ENCODE measurements around the gene GPR84.
"Not testable (repeated sequence)": the region's sequence is repeated elsewhere in the genome, so short reads cannot be mapped to it uniquely, and the experiment has no call there.

GPR84 gene

DNA sequence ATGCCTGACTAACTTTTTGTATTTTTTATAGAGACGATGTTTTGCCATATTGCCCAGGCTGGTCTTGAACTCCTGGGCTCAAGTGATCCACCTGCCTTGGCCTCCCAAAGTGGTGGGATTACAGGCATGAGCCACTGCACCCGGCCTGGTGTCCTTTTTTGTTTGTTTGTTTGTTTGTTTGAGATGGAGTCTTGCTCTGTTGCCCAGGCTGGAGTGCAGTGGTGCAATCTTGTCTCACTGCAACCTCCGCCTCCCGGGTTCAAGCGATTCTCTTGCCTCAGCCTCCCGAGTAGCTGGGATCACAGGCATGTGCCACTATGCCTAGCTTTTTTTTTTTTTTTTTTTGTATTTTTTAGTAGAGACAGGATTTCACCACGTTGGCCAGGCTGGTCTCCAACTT is 10.0 kb downstream of the GPR84 start:
- DNase-seq, result not testable (repeated sequence)

DNA sequence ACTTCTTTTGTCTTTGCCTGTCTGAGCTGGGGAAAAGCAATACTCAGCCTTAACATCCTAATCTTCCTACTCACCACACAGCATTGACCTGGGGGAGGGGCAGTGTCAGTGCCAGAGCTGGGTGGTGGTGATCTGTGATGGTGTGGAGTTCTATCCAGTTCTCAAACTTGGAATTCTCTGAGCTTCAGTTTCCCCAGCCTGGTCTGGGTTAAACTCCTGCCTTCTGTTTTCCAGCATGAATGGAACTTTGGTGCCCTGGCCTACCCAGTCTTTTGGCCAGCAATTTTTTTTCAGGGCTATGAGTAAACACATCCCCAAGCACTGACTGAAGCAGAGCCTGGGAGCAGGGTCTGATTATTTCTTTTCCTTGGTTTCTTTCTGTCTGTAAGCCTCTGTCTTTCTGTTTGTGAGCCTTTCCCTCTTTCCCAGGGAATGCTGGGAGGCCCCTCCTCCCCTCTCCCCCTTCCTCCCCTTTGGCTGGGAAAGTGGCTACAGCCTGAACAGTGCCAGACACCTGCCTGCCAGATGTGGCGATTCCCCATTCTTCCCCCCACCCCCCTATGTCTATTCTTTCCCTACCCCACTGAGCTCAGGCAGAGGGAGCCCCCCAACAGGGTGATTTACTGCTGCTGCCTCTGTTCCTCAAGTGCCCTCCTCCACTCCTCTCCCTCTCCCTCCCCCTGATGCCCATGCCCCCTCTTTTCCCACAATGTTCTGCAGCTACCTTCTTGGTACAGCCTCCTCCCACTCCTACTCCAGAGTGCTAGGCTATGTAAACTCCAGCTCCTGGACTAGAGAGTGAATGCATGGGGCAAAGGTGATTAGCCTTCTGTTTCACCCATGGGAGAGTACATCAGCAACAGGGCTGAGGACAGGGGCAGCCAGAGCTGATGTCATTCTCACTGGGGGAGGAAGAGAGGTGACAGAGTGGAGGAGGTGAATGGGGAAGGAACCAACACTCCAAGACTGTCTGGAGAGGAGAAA is 11.1 kb downstream of the GPR84 start:
- no peak for DNase-seq

DNA sequence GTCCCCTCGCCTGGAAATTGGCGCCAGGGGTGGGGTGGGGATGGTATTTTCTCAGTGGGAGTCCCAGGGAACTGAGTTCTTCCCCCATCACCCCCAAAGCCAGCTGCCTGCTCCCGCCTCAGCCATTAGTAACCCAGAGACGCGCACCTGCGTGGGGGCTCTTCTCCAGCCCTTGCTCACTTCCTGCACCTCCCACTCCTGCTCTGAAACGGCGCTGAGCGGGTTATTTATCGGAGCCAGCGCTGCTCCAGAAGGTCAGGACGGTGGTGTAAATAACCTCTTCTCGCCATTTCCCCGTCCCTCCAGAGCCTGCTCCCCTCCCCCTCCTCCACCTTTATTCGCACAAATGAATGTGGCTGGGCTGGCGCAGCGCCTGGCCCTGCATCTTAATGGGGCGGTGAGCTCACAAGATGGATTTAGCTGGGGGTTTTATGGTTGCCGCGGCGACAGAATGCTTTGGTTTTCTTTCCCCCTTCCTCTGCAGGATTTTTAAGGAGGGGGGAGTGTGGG is 12.2 kb downstream of the GPR84 start:
- peak; percentile 33 for DNase-seq

DNA sequence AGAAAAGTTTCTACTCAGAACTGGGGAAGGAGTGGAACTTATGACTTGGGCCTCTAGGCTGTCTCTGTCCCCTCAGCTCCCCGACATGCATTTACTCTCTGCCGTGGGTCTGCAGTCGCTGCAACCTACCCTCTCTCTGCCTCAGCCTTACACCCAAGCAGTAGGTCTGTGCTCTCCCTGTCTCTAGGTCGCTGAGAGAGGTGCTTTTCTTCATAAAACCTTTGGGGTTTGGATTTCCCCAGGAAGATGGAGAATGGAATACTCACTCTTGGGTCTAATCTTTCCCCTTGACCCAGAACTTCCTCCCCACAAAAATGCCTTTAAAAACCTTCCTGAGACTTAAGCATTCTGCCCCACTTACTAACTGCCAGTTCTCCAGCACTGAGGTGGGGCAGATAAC is 12.9 kb downstream of the GPR84 start:
- DNase-seq, result no peak

DNA sequence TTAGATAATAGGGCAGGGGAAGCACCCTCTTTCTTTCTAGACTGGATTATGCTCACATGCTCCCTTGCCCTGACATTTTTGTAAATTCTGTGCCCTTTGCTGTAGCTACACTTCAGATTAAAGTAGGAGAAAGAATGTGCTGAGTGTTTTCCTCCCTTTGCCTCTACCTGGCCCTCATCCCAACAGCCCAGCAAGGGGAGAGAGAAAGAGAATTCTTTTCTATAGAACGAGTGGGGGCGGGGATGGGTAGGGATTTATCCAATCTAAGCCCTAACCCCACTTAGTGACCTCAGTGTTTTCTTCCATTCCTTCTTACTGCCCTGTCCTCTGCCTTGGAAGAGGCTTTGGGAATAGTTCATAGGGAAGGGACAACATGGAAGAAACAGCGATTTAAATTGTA is 13.5 kb downstream of the GPR84 start:
- no peak for DNase-seq

DNA sequence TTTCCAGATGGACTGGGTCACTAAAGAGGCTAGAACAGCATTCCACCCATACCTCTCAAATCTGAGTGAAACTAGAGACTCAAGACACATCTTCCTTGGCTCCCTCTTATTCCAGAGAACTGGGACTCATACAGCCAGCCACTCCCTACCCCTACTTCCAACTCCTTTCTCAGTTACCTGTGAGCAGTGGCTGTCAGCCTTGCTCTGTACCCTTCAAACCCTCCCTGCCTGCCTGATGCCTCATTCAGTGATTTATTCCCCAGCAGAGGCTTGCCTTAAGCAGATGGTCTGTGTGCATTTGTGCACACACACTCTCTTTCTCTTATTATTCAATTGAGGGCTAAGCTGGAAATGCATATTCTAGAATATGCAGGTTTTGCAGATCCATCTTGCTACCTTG is 14.6 kb downstream of the GPR84 start:
- DNase-seq, result no peak

DNA sequence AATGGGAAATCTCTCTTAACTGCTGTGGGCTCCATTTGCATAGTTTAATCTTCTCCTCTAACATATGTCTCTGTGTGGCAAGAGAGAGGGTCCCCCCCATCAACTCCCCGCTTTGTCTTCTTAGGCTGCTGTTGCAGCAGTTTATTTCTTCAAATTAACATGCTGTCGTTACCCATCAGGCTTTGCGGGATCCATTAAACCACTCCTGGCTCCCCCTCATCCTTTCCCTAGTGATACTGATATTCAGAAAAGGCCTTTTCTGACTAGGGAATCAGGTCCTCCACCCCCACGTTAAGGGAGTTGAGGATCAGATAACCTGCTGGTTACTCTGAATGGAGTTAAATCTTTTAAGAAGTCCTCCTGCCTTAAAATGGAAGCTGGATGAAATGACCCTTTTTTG is 15.2 kb downstream of the GPR84 start:
- DNase-seq, result no peak

DNA sequence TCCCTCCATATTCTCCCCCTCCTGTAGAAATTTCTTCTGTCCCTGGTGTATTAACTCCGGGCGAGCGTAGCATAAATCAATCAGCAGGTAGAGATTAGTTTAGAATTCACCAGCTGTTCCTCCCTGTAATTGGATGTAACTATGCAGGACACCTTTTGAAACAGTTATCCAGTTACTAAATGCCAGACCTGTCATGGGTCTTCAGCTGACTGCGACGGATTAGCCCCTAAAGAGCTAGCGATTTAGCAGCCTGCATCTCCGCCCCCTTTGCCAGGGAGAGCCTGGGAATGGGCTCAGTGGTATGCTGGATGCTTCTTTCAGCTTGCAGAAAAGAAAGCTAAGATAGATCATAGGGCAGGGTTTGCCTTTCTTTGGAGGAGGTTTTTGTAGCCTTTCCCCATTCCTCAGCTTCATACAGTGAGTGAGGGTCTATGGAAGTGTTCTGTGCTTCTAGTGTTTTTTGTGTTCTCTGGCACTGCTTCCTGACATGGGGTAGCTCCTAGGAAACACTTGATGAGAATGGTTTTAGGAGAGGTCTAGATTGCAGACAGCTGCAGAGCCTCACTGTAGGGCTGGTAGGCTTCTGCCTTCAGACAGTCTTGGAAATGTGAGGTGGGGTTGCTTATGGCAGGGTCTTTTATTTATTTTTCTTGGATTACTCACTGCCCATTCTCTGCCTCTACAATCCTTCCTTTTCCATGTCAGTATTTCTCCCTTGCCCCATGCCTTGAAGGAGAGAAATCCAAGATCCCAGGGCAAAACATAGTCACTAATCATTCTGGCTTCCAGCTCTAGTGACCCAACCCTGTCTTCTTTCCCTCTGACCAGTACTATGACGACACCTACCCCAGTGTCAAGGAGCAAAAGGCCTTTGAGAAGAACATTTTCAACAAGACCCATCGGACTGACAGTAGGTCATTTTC is 22.6 kb downstream of the GPR84 start:
- DNase-seq, result no peak

DNA sequence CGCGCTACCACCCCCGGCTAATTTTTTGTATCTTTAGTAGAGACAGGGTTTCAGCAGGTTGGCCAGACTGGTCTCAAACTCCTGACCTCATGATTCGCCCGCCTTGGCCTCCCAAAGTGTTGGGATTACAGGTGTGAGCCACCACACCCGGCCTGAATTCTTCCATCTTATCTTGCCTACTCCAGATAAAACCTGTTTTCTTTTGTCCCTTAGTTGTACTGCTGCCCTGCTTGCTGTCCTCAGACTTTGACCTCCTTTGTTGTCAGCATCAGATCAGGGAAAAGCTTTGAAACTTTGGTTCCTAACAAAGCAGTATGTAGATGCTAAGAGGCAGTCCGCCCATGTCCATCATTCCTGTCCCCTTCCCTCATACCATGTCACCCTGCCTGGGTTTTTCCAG is 23.4 kb downstream of the GPR84 start:
- no peak for DNase-seq

DNA sequence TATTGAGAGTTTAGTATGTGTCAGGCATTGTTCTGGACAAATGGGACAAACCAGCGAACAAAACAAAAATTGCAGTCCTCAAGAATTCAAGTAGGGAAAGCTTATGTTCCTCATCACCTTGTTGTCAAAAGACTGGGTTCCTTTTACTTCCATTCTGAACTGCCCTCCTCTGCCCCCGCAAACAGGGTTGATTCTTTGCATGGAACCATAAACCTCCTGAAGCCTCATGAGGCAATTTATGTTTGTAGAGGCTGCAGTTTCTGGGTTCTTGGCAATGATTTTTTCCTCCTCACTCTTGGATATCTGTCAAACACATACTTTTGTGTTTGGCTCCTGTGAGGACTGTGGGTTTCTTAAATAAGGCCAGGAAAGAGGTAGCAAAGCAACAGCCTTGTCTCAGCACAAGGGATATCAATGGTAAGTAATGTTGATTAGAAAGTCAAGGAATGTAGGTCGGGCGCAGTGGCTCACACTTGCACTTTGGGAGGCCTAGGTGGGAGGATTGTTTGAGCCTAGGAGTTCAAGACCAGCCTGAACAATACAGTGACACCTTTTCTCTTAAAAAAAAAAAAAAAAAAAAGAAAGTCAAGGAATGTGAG is 25.5 kb downstream of the GPR84 start:
- DNase-seq, result no peak

DNA sequence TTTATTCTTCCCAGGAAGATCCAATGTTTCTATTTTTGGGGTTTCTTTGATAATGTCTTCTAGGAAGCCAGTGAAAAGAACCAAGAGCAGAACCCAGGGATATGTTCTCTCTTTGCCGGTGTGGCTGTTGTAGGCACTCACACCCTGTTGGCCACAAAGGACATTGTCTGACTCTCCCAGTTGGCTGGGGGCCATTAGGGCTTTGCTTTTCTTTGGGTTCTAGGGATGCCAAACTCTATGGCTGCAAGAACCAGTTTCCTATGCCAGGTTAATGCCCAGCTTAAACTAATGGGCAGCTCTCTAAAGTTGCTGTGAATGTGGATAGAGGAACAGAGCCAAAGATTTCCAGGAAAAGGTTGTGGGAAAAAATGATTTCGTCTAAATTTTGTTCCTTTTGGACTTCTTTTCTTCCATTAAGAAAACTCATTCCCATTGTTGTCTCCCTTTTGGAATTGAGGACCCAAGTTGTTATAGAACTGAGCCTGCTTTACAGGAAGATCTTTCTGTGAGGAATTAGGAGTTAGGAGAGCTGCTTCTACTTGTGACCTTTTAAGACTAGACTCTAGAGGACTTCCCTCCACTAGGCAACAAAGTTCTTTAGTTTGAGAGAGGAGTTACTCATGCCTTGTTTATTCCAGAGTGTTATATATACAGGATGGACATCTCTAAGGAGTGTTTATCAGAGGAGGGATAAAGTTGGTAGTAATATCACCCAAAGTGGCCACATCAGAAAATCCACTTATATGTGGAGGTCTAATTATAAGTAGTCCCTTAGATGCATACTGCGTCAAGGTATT is 26.2 kb downstream of the GPR84 start:
- DNase-seq, result no peak

DNA sequence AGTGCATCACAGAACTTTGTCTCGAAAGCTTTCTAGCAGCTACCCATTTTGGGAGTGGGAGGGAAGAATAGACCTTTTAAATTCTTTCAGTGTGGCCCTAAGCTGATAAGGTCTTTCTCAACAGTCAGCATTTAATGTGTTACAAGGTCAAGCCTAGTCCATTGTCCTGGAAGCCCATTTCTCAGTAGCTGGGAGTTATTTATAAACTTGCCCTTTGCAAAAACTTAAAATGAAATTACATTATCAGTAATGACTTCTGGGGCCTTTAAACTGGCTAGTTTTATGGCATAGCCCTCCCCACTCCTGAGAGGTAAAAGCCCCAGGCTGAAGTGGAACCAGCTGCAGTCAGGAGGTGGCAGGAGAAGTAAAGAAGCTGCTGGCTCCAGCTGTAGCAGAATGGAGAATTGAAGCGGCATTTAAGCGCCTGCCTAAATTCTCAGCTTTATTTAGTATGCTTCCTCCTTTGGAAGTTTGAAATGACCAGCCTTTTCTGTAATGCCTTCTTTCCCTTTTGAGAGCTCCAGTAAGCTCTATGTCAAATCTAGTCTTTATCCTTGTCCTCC is 26.9 kb downstream of the GPR84 start:
- no peak for DNase-seq

DNA sequence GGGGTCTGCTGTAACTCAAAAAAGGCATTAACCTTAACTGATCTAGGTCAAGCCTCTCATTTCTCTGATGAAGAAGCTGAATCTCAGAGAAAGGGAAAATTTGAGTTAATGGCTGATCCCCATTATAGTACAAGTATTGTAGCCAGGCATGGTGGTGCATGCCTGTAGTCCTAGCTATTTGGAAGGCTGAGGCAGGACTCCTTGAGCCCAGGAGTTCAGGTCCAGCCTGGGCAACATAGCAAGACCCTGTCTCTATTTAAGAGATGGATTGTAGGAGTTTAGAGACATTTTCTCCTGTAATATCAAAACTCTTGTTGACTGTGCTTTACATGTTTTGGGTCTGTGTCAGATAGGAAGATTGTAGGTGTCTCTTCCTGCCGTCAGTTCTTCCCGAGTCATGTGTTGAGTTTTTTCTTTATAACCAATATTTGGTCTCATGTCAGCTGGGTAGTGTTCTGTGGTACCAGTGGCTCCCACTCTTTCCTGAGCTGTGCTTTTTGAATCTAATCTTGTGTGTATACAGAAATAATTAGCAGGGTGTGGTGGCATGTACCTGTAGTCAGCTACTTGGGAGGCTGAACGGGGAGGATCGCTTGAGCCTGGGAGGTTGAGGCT is 30.8 kb downstream of the GPR84 start:
- DNase-seq, result no peak

DNA sequence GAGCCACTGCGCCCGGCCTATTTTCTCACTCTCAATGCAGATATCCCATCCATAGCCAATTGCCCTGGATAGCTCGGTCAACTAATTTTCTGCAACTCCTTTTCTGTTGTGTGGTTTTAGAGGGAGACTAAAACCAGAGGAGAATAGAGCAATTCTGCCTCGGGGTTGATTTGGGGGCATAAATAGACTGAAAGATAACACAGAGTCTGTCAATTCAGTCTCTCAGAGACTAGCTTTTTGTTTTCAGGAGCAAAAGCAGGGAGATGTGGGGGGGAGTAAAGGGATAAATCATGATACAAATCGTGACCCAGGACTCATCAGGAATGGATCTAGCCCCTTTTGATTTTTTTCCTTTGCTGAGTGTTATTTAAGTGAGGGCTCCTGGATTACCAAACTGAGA is 32.8 kb downstream of the GPR84 start:
- DNase-seq, result no peak

DNA sequence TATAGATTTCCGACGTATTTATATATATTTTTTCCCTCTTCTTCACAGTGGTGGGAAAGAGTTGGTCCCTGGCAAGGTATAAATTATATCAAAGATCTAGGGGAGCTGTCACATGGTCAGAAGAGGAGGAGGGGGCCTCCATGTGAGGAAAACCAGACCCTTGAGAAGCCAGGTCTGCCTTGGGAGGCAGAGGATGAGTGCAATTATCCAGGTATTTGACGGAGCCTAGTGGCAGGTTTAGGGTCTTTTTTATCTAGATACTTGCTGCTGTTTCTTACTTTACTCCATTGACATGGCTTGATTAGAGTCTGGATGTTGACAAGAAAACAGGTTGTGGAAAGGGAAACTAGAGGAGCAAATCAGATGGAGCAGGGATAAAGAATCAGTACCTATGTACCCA is 33.8 kb downstream of the GPR84 start:
- no peak for DNase-seq

DNA sequence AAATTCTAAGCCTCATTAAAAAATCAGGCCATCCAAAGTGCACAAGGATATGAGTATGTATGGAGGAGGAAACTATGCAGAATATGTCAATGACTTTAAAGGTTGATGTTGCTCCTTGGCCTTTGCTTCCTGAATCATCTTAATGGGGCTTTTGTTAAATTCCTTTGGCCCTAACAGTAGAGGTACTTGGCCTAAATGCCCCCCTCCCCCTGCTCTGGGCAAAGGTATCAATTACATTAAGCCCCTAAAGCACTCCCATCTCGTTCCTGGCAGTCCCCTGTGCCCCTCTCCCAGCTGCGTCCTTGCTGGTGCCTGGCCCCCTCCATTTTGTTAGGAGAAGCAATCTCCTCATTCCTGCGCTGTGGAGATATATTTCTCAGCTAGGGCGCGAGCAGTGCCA is 34.5 kb downstream of the GPR84 start:
- DNase-seq, result no peak

DNA sequence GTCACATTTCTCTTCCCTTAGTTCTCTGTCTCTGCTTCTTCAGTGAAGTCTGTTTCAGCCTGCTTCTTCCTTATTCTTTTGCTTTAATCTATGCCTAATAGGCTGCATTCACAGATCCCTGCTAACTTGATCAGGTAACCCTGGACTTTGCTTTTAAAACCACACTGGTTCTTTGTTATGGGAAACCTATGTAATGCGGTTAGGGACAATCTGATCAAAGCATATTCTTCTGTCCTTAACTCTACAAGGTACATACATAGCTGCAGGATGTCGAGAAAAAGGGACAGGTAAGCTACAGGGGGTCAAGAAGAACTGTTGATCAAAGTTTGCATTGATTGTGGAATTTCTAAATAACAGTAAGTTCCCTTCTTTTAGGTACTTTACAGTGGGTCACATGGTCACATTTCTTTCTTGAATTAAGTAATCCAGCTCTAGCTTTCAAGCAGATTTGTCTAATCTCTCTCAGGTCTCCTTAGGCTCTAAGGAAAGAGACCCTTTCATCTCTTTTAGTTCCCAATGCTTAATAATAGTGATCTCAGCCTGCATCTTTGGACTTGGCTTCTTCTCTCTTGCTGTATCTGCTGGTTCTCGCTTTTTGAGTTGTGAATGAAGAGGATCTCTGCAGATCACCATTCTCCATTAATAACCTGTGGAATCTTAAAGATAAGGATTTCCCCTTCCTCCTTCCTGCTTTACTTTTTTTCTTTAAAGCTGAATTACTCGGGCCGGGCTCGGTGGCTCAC is 35.5 kb downstream of the GPR84 start:
- DNase-seq, result no peak

DNA sequence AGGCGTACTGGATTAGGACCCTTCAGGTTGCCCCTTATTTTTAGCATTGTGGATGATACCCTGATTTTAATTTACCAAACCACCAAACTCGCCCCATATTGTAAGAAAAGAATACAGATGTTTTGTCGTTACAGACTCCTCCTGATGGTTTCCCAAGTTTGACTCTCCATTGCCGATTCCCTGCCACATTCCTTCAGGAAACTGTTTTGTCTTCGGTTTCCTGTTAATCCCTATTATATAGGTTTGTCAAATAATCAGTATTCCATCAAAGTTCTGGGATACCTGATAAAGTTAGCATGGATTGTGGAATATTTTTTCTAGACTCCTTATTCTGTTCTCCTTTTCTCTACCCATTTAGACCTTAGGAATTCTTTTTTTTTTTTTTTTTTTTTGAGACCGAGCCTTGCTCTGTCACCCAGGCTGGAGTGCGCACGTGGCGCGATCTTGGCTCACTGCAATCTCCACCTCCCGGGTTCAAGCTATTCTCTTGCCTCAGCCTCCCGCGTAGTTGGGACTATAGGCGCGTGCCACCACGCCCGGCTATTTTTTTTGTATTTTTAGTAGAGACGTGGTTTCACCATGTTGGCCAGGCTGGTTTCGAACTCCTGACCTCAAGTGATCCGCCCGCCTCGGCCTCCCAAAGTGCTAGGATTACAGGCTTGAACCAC is 38.7 kb downstream of the GPR84 start:
- DNase-seq, result not testable (repeated sequence)

DNA sequence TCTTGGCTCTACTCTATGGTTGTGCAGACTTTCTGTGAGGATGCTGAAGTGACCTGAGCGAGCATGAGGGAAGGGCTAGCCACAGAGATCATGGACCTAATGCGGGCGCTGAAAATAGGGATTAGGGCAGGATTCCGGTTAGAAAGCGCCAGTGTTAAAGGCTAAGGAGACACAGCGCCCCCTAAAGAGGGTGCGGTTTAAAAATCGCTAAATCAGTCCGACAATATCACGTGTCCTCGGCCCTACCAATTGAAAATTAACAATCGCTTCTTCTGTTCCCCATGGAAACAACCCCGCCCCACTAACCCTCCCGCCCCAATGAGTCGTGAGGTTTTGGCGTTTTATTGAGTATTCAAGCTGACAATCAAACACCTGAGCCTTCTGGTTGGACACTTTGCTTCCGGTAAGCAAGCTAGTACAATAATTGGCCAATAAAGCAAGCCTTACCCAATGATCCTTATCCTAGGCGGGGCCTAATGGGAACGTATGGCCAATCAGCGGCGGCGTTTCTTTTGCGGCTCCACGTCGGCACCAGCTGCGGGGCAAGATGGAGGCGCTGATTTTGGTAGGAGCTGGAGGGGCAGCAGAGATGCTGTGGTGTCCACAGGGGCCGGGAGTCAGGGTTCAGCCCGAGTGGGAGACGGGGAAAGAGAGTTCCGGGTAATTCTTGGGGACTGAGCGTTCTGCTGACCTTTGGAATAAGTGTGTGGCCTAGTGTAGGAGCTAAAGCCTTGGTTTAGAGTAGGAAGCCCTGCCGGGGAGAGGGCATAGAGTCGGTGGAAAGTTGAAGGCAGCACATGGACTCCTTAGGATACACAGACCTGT is 39.5 kb downstream of the GPR84 start, which contains the start of gene COPZ1:
COPZ1 (plus strand) TSS at position 515 of the 825 bp plus-strand sequence; CDS start at position 548, 33 bp downstream.
- peak; percentile 93 for DNase-seq
